Measurements from ENCODE around the gene PTGDS.
A peak's percentile ranks its signal among the peaks of the same experiment; 100 is the strongest.

Gene PTGDS

GRCh38 chr9:136991993-136992818 lies 14.9 kb downstream of the PTGDS start, which contains the start of gene PAXX:
PAXX (plus strand) TSS chr9:136992422; CDS start chr9:136992444, 22 bp downstream.
- Histone ChIP-seq H3K9me3 (ENCODE audit: insufficient read depth, low read length) (no peaks in the 10 kb centered on the region), H3K27ac (ENCODE audit: low read length) (peak within 1 kb of the TSS; percentile 70), H2AFZ (ENCODE audit: low read depth, low read length) (0 out of 2 replicates have a peak within 1 kb of the TSS, but pooled peaks have one; percentile 71), H3K4me3 (ENCODE audit: low read length) (peak within 1 kb of the TSS; percentile 87), H3K4me2 (ENCODE audit: low read length) (peak within 1 kb of the TSS; percentile 96), H3K27me3 (ENCODE audit: low read depth, low read length) (peaks cover 8% of the 10 kb centered on the region), H3K9ac (ENCODE audit: low read length) (peak within 1 kb of the TSS; percentile 72), H3K79me2 (ENCODE audit: low read length) (peaks cover 8% of the 10 kb centered on the region; the same call in 1 of the 2 replicates), H3K36me3 (replicated peaks; ENCODE audit: low read depth, low read length) (peaks cover 7% of the 10 kb centered on the region), H4K20me1 (ENCODE audit: insufficient read depth, low read length) (no peaks in the 10 kb centered on the region), H3K4me1 (ENCODE audit: low read length) (peaks cover 10% of the 10 kb centered on the region; the same call in 1 of the 2 replicates)
- no peak for TF ChIP-seq CTCF (IDR thresholded peaks at IDR 0.05; ENCODE audit: low read depth, low read length)
- no peak for TF ChIP-seq EZH2phosphoT487 (IDR thresholded peaks at IDR 0.05; ENCODE audit: low read depth)

- TF ChIP-seq EZH2phosphoT487 (IDR thresholded peaks at IDR 0.05; ENCODE audit: low read depth) (no peak), CTCF (IDR thresholded peaks at IDR 0.05; ENCODE audit: low read depth, low read length) (no peak)
- Histone ChIP-seq H3K27me3 (ENCODE audit: low read depth, low read length) (peaks cover 15% of the 10 kb centered on the region), H3K4me2 (ENCODE audit: low read length) (peak overlapping the region; percentile 96), H3K4me3 (ENCODE audit: low read length) (peak overlapping the region; percentile 87), H3K36me3 (replicated peaks; ENCODE audit: low read depth, low read length) (peaks cover 7% of the 10 kb centered on the region), H3K9me3 (ENCODE audit: insufficient read depth, low read length) (no peaks in the 10 kb centered on the region), H4K20me1 (ENCODE audit: insufficient read depth, low read length) (no peaks in the 10 kb centered on the region), H3K79me2 (ENCODE audit: low read length) (peaks cover 8% of the 10 kb centered on the region; the same call in 1 of the 2 replicates), H2AFZ (ENCODE audit: low read depth, low read length) (no peak overlapping the region), H3K9ac (ENCODE audit: low read length) (peak overlapping the region; percentile 72), H3K4me1 (ENCODE audit: low read length) (peaks cover 15% of the 10 kb centered on the region; the same call in 1 of the 2 replicates), H3K27ac (ENCODE audit: low read length) (peak overlapping the region; percentile 70)
Measured at GRCh38 chr9:136992819-136993369, 15.6 kb downstream of the PTGDS start.

GRCh38 chr9:136994180-136994887 lies 17.0 kb downstream of the PTGDS start:
- Histone ChIP-seq H3K9ac (ENCODE audit: low read length) (no peak overlapping the region), H4K20me1 (ENCODE audit: insufficient read depth, low read length) (no peaks in the 10 kb centered on the region; the same call in 1 of the 2 replicates), H3K9me3 (ENCODE audit: insufficient read depth, low read length) (no peaks in the 10 kb centered on the region), H2AFZ (ENCODE audit: low read depth, low read length) (no peak overlapping the region), H3K27ac (ENCODE audit: low read length) (no peak overlapping the region), H3K4me2 (ENCODE audit: low read length) (no peak overlapping the region), H3K4me3 (ENCODE audit: low read length) (no peak overlapping the region), H3K79me2 (ENCODE audit: low read length) (peaks cover 8% of the 10 kb centered on the region; the same call in 1 of the 2 replicates), H3K4me1 (ENCODE audit: low read length) (peaks cover 30% of the 10 kb centered on the region), H3K27me3 (ENCODE audit: low read depth, low read length) (peaks cover 29% of the 10 kb centered on the region), H3K36me3 (replicated peaks; ENCODE audit: low read depth, low read length) (peaks cover 7% of the 10 kb centered on the region)
- TF ChIP-seq CTCF (IDR thresholded peaks at IDR 0.05; ENCODE audit: low read depth, low read length) = no peak
- no peak for TF ChIP-seq EZH2phosphoT487 (IDR thresholded peaks at IDR 0.05; ENCODE audit: low read depth)

All from OCI-LY3 (cell line).